ENCODE results near the gene ALKBH4. TPM values are rescaled to one million over a fixed set of nuclear protein-coding genes. Genes with fewer than 3 reads are reported as not detected.
"Not testable (repeated sequence)": the region's sequence is repeated elsewhere in the genome, so short reads cannot be mapped to it uniquely, and the experiment has no call there.

Gene ALKBH4
- total RNA-seq, 1 donor from 2014 or later: 8.3 TPM

DNA sequence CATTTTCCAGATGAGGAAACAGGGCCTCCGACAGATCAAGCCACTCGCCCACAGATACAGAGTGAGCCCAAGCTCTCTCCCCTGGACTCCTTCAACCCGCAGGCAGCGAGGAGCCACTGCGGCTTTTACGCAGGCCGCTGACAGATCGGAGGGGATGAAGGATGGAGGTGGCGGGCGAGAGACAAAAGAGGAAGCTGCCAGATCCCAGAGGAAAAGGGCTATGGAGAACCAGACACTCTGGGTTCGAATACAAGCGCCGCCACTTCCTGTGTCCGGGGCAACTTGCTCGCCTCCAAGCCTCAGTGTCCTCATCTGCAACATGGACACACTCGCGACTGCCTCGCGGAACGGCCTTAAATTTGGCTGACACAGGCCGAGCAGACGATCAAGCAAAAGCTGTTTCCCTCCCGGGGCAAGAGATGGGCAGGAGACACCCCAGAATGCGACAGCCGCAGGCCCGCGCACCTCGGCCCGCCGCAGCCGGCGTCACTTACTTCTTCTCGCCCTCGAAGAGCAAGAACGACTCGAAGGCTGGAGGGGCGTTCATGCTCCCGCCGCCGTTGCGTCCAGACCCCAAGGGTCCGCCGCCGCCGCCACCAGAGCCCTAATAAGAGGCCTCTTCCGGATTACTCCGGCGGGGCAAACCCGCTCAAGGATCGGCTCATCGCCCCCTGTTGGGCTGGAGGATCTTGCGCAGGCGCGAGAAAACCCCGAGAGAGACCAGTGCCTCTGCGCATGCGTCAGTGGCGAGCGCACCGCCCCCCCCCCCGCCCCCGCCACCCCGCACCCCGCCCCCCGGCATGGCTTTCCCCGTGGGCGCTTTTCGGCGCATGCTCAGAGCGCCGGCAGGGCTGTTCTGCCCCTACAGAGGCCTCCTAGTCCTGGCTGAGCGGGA, 13.9 kb upstream of the ALKBH4 start, which contains the start of gene POLR2J:
TSS of gene POLR2J (minus strand) at position 609 of the 895 bp plus-strand sequence. CDS start at position 547, 62 bp downstream.
- H3K27me3 ChIP-seq; intact Hi-C loops (cut with DNase I); H3K9me3 ChIP-seq; H3K36me3 ChIP-seq; H3K4me1 ChIP-seq; H3K27ac ChIP-seq; DNase-seq (ENCODE audit: extremely low spot score in 2 of 2): not testable (repeated sequence)
- peak within 1 kb of the TSS; percentile 50 to 51 for H3K4me3 ChIP-seq
- peak in 2 of 3 experiments; percentile 25 to 30 for TF ChIP-seq CTCF (IDR thresholded peaks at IDR 0.05)

DNA sequence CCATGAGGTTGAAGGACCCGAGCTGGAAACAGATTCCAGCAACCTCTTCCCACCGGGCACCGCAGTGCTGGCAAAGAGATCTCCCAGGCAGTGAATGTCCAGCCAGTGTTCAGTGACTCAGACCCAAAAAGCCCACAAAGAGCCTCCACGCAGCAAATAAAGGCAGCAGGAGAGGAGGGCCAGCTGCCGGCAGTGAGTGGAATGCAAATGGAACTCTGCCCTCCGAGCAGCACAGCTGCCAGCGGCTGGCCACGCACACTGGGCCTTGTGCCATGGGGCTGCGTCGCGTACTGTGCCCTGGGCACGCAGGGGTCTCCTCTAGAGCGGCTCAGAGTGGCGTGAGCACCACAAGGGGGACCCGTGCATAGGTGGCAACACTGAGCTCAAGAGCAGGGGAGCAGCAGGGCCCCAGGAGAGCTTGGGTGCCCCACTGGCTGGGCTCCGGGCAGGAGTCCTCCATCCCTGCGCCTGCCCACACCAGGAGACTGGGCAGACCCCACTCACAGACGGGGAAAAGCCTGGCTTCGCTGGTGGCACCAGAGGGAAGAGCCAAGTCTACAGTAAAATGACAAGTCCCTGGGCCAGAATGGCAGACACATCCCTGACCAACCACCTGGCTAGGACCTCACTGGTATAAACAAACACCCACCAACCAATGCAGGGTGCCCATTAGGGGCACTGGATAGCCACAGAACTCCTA, 10.2 kb upstream of the ALKBH4 start:
- H3K9me3 ChIP-seq; H3K4me3 ChIP-seq; H3K27ac ChIP-seq; H3K27me3 ChIP-seq; H3K4me1 ChIP-seq; DNase-seq (ENCODE audit: extremely low spot score in 2 of 2); intact Hi-C loops (cut with DNase I): not testable (repeated sequence)
- H3K36me3 ChIP-seq: peaks cover 0 to 18% of the 10 kb centered on the region in 2 donors

GRCh38 chr7:102474116-102474515, 9.5 kb upstream of the ALKBH4 start:
- H3K4me3 ChIP-seq; H3K27ac ChIP-seq; H3K27me3 ChIP-seq; H3K9me3 ChIP-seq; intact Hi-C loops (cut with DNase I); DNase-seq (ENCODE audit: extremely low spot score in 2 of 2); H3K4me1 ChIP-seq: not testable (repeated sequence)
- H3K36me3 ChIP-seq: peaks cover 0 to 18% of the 10 kb centered on the region in 2 donors

- no peaks in the 10 kb centered on the region for H3K27me3 ChIP-seq
- intact Hi-C loops (cut with DNase I): no loop called here
- H3K4me1 ChIP-seq: no peaks in the 10 kb centered on the region
- no peak for DNase-seq (ENCODE audit: extremely low spot score in 2 of 2)
- no peak overlapping the region for H3K4me3 ChIP-seq
- H3K36me3 ChIP-seq: peaks cover 0 to 18% of the 10 kb centered on the region in 2 donors
- H3K27ac ChIP-seq: no peak overlapping the region
- no peaks in the 10 kb centered on the region for H3K9me3 ChIP-seq
- TF ChIP-seq POLR2A (IDR thresholded peaks at IDR 0.05): no peak
- no peak for TF ChIP-seq CTCF (IDR thresholded peaks at IDR 0.05)
- TF ChIP-seq POLR2AphosphoS5 (IDR thresholded peaks at IDR 0.05; ENCODE audit: insufficient read depth in 1 of 2, low read depth in 1 of 2): no peak
Measured at GRCh38 chr7:102473271-102473991, 8.8 kb upstream of the ALKBH4 start.

- no peak for DNase-seq (ENCODE audit: extremely low spot score in 2 of 2)
Measured at GRCh38 chr7:102472126-102473041, 7.7 kb upstream of the ALKBH4 start.

More at GRCh38 chr7:102472126-102473041, 7.7 kb upstream of the ALKBH4 start:
- Histone ChIP-seq H3K27ac (no peak overlapping the region), H3K9me3 (no peaks in the 10 kb centered on the region), H3K4me3 (no peak overlapping the region), H3K27me3 (no peaks in the 10 kb centered on the region), H3K36me3 (peaks cover 0 to 18% of the 10 kb centered on the region in 2 donors), H3K4me1 (no peaks in the 10 kb centered on the region)
- no peak for TF ChIP-seq CTCF (IDR thresholded peaks at IDR 0.05)
- no peak for TF ChIP-seq POLR2A (IDR thresholded peaks at IDR 0.05)
- no peak for TF ChIP-seq POLR2AphosphoS5 (IDR thresholded peaks at IDR 0.05; ENCODE audit: insufficient read depth in 1 of 2, low read depth in 1 of 2)
- intact Hi-C loops (cut with DNase I): no loop called here
